WTC11 (cell line): Measurements from ENCODE around the gene EXOC4. TPM values are rescaled to one million over a fixed set of nuclear protein-coding genes. Genes with fewer than 3 reads are reported as not detected.

Experiments
- ATAC-seq: fragments of 200-7000 bp; cut with Tn5 transposase; 2 replicates; pipeline ENCODE4 v1.10.0; 2021; ENCODE audit warnings: mild to moderate bottlenecking, moderate library complexity
- CTCF ChIA-PET: fragments of 300-600 bp; sonication (Branson Sonifier 250); formaldehyde crosslinking; loops from one replicate; lab custom pipeline; 2021; ENCODE audit warnings: antibody characterized with exemption; lab: Charles Lee
- POLR2A ChIA-PET: fragments of 350-600 bp; sonication (Branson Sonifier 250); formaldehyde crosslinking; loops from one replicate; lab custom pipeline; 2021; ENCODE audit warnings: antibody characterized with exemption; lab: Charles Lee
- DNase-seq: peaks from one replicate; pipeline ENCODE4 v3.0.0; 2021; ENCODE audit warnings: low spot score
- H3K27ac Mint-ChIP-seq: 2 replicates; pipeline ENCODE4 v1.8.0; 2021; ENCODE audit warnings: mixed read lengths
- H3K27me3 Mint-ChIP-seq: 2 replicates; pipeline ENCODE4 v1.8.0; 2021; ENCODE audit warnings: low read depth, mild to moderate bottlenecking, moderate library complexity, mixed read lengths
- H3K36me3 Mint-ChIP-seq: 2 replicates; pipeline ENCODE4 v1.8.0; 2021; ENCODE audit warnings: mixed read lengths
- H3K4me1 Mint-ChIP-seq: 2 replicates; pipeline ENCODE4 v1.8.0; 2022; ENCODE audit warnings: mixed read lengths
- H3K4me3 Mint-ChIP-seq: 2 replicates; pipeline ENCODE4 v1.8.0; 2021; ENCODE audit warnings: mild to moderate bottlenecking, moderate library complexity, mixed read lengths
- H3K9me3 Mint-ChIP-seq: 2 replicates; pipeline ENCODE4 v1.8.0; 2021; ENCODE audit warnings: mixed read lengths
- CBFB ChIP-seq: sonication (generic); formaldehyde crosslinking; IDR thresholded peaks from 2 replicates; pipeline ENCODE4 v1.8.1; 2022; ENCODE audit warnings: mild to moderate bottlenecking, low read depth, missing genetic modification reagents
- GABPB1 ChIP-seq: sonication (generic); formaldehyde crosslinking; IDR thresholded peaks from 2 replicates; pipeline ENCODE4 v1.8.1; 2023; ENCODE audit warnings: mild to moderate bottlenecking, missing genetic modification reagents
- GTF2I ChIP-seq: fragments of 250-450 bp; sonication (Bioruptor Pico); conservative IDR thresholded peaks from 2 replicates; pipeline ENCODE4 v1.4.0; 2021; ENCODE audit warnings: mild to moderate bottlenecking
- IRF2 ChIP-seq: sonication (generic); formaldehyde crosslinking; IDR thresholded peaks from 2 replicates; pipeline ENCODE4 v1.8.0; 2022; ENCODE audit warnings: low read depth, missing genetic modification reagents, borderline replicate concordance
- KAT7 ChIP-seq: sonication (generic); formaldehyde crosslinking; IDR thresholded peaks from 2 replicates; pipeline ENCODE4 v1.8.1; 2023; ENCODE audit warnings: missing genetic modification reagents, mild to moderate bottlenecking, borderline replicate concordance
- MXD4 ChIP-seq: fragments of 250-450 bp; sonication (Bioruptor Pico); IDR thresholded peaks from 2 replicates; pipeline ENCODE4 v1.8.0; 2021; ENCODE audit warnings: mild to moderate bottlenecking, moderate library complexity, borderline replicate concordance
- NFATC4 ChIP-seq: fragments of 250-450 bp; sonication (Bioruptor Pico); IDR thresholded peaks from 2 replicates; pipeline ENCODE4 v1.9.0; 2021; ENCODE audit warnings: mild to moderate bottlenecking
- NFYB ChIP-seq: sonication (generic); formaldehyde crosslinking; conservative IDR thresholded peaks from 2 replicates; pipeline ENCODE4 v1.8.0; 2022; ENCODE audit warnings: low read depth, missing genetic modification reagents
- NR2C2 ChIP-seq: sonication (generic); formaldehyde crosslinking; IDR thresholded peaks from 2 replicates; pipeline ENCODE4 v1.8.0; 2022; ENCODE audit warnings: mild to moderate bottlenecking, missing genetic modification reagents
- NR3C1 ChIP-seq: sonication (generic); formaldehyde crosslinking; conservative IDR thresholded peaks from 2 replicates; pipeline ENCODE4 v1.8.1; 2023; ENCODE audit warnings: low read depth, mild to moderate bottlenecking, missing genetic modification reagents
- RORB ChIP-seq: fragments of 250-450 bp; sonication (Bioruptor Pico); IDR thresholded peaks from 2 replicates; pipeline ENCODE4 v1.9.0; 2021; ENCODE audit warnings: mild to moderate bottlenecking
- TEAD1 ChIP-seq: sonication (generic); formaldehyde crosslinking; IDR thresholded peaks from 2 replicates; pipeline ENCODE4 v1.8.0; 2022; ENCODE audit warnings: mild to moderate bottlenecking, missing genetic modification reagents
- TP53 ChIP-seq: sonication (generic); formaldehyde crosslinking; IDR thresholded peaks from 2 replicates; pipeline ENCODE4 v1.8.1; 2023; ENCODE audit warnings: mild to moderate bottlenecking, missing genetic modification reagents
- ZNF232 ChIP-seq: sonication (generic); formaldehyde crosslinking; IDR thresholded peaks from 2 replicates; pipeline ENCODE4 v1.8.0; 2022; ENCODE audit warnings: mild to moderate bottlenecking, missing genetic modification reagents
- total RNA-seq: library from RNA; stranded (reverse); gene quantifications from 3 replicates; pipeline ENCODE4 v1.2.3, GENCODE V29; 2021
- TF ChIP-seq, protein P1 (sequence below): sonication (generic); formaldehyde crosslinking; IDR thresholded peaks from 2 replicates; pipeline ENCODE4 v1.8.0; 2023; ENCODE audit warnings: missing genetic modification reagents
- TF ChIP-seq, protein P2 (sequence below): sonication (generic); formaldehyde crosslinking; IDR thresholded peaks from 2 replicates; pipeline ENCODE4 v1.8.1; 2023; ENCODE audit warnings: mild to moderate bottlenecking, missing genetic modification reagents
- TF ChIP-seq, protein P3 (sequence below): sonication (generic); formaldehyde crosslinking; IDR thresholded peaks from 2 replicates; pipeline ENCODE4 v1.8.0; 2022; ENCODE audit warnings: missing genetic modification reagents
- TF ChIP-seq, protein P4 (sequence below): sonication (generic); formaldehyde crosslinking; IDR thresholded peaks from 2 replicates; pipeline ENCODE4 v1.8.1; 2022; ENCODE audit warnings: mild to moderate bottlenecking, missing genetic modification reagents, moderate library complexity, borderline replicate concordance
- TF ChIP-seq, protein P5 (sequence below): fragments of 250-450 bp; sonication (Bioruptor Pico); IDR thresholded peaks from 2 replicates; pipeline ENCODE4 v2.1.2; 2022; ENCODE audit warnings: mild to moderate bottlenecking, moderate library complexity
- TF ChIP-seq, protein P6 (sequence below): sonication (generic); formaldehyde crosslinking; IDR thresholded peaks from 2 replicates; pipeline ENCODE4 v1.8.1; 2022; ENCODE audit warnings: low read depth, mild to moderate bottlenecking, moderate library complexity, missing genetic modification reagents, borderline replicate concordance

EXOC4 gene
- total RNA-seq, 1 experiment from 2014 or later: 62.0 TPM

DNA sequence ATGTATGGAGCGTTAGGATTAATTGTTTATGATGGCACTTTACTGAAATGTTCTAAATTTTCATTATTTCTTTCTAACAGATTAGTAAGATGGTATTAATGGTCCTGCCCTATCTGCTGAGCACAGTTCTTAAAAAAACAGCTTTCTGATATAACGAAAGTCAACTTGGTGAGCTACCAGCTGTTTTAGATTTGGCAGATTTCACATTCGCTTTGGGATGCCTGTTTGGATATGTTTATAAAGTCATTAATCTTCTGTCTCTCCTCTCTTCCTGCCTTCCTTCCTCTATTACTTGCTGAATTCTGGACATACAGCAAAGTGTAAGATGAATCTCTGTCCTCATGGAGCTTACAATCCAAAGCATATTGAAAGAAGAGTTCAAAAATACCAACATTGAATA, 477.5 kb downstream of the EXOC4 start:
- CTCF ChIA-PET: no interaction called here
- ATAC-seq: no peak
- POLR2A ChIA-PET: no interaction called here

DNA sequence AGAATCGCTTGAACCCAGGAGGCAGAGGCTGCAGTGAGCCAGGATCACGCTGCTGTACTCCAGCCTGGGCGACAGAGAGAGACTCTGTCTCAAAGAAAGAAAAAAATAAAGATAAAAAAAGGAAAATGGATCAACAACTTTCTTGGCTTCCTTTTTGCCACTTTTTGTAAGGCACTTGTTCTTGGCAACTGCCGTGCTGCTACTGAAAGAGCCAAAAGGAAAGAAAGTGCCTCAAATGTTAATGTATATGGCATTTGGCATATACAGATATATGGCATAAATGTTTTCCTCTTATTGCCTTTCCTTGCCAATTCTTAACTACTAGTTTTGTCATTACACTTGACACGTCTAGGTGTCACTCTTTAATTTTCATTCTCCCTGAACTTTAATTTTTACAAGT, 480.5 kb downstream of the EXOC4 start:
- H3K36me3 Mint-ChIP-seq: no peaks in the 10 kb centered on the region
- ChIA-PET CTCF (no interaction called here), POLR2A (no interaction called here)
- H3K27me3 Mint-ChIP-seq: no peaks in the 10 kb centered on the region
- H3K9me3 Mint-ChIP-seq: no peaks in the 10 kb centered on the region
- H3K4me3 Mint-ChIP-seq: no peak overlapping the region
- DNase-seq (no peak), ATAC-seq (no peak)
- H3K4me1 Mint-ChIP-seq: peaks cover 19% of the 10 kb centered on the region
- no peak overlapping the region for H3K27ac Mint-ChIP-seq
- TF ChIP-seq IRF2 (CRISPR knock-in tag) (no peak), RORB (CRISPR knock-in tag) (no peak), GTF2I (CRISPR knock-in tag) (no peak), ZNF232 (no peak), NFYB (CRISPR knock-in tag) (no peak), NFATC4 (no peak), GABPB1 (no peak), TP53 (no peak), TEAD1 (CRISPR knock-in tag) (no peak), KAT7 (no peak)
- TF ChIP-seq, protein P1, sequence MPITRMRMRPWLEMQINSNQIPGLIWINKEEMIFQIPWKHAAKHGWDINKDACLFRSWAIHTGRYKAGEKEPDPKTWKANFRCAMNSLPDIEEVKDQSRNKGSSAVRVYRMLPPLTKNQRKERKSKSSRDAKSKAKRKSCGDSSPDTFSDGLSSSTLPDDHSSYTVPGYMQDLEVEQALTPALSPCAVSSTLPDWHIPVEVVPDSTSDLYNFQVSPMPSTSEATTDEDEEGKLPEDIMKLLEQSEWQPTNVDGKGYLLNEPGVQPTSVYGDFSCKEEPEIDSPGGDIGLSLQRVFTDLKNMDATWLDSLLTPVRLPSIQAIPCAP: no peak
- TF ChIP-seq, protein P2, sequence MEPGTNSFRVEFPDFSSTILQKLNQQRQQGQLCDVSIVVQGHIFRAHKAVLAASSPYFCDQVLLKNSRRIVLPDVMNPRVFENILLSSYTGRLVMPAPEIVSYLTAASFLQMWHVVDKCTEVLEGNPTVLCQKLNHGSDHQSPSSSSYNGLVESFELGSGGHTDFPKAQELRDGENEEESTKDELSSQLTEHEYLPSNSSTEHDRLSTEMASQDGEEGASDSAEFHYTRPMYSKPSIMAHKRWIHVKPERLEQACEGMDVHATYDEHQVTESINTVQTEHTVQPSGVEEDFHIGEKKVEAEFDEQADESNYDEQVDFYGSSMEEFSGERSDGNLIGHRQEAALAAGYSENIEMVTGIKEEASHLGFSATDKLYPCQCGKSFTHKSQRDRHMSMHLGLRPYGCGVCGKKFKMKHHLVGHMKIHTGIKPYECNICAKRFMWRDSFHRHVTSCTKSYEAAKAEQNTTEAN (CRISPR knock-in tag): no peak
- TF ChIP-seq, protein P3, sequence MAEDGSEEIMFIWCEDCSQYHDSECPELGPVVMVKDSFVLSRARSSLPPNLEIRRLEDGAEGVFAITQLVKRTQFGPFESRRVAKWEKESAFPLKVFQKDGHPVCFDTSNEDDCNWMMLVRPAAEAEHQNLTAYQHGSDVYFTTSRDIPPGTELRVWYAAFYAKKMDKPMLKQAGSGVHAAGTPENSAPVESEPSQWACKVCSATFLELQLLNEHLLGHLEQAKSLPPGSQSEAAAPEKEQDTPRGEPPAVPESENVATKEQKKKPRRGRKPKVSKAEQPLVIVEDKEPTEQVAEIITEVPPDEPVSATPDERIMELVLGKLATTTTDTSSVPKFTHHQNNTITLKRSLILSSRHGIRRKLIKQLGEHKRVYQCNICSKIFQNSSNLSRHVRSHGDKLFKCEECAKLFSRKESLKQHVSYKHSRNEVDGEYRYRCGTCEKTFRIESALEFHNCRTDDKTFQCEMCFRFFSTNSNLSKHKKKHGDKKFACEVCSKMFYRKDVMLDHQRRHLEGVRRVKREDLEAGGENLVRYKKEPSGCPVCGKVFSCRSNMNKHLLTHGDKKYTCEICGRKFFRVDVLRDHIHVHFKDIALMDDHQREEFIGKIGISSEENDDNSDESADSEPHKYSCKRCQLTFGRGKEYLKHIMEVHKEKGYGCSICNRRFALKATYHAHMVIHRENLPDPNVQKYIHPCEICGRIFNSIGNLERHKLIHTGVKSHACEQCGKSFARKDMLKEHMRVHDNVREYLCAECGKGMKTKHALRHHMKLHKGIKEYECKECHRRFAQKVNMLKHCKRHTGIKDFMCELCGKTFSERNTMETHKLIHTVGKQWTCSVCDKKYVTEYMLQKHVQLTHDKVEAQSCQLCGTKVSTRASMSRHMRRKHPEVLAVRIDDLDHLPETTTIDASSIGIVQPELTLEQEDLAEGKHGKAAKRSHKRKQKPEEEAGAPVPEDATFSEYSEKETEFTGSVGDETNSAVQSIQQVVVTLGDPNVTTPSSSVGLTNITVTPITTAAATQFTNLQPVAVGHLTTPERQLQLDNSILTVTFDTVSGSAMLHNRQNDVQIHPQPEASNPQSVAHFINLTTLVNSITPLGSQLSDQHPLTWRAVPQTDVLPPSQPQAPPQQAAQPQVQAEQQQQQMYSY (CRISPR knock-in tag): no peak

More for the DNA sequence above, 477.5 kb downstream of the EXOC4 start:
- TF ChIP-seq CBFB (CRISPR knock-in tag): no peak
- TF ChIP-seq, protein P4, sequence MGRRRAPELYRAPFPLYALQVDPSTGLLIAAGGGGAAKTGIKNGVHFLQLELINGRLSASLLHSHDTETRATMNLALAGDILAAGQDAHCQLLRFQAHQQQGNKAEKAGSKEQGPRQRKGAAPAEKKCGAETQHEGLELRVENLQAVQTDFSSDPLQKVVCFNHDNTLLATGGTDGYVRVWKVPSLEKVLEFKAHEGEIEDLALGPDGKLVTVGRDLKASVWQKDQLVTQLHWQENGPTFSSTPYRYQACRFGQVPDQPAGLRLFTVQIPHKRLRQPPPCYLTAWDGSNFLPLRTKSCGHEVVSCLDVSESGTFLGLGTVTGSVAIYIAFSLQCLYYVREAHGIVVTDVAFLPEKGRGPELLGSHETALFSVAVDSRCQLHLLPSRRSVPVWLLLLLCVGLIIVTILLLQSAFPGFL (CRISPR knock-in tag): no peak
- TF ChIP-seq NR3C1 (CRISPR knock-in tag): no peak
- TF ChIP-seq, protein P5, sequence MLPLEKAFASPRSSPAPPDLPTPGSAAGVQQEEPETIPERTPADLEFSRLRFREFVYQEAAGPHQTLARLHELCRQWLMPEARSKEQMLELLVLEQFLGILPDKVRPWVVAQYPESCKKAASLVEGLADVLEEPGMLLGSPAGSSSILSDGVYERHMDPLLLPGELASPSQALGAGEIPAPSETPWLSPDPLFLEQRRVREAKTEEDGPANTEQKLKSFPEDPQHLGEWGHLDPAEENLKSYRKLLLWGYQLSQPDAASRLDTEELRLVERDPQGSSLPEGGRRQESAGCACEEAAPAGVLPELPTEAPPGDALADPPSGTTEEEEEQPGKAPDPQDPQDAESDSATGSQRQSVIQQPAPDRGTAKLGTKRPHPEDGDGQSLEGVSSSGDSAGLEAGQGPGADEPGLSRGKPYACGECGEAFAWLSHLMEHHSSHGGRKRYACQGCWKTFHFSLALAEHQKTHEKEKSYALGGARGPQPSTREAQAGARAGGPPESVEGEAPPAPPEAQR (CRISPR knock-in tag): no peak
- TF ChIP-seq, protein P2 (CRISPR knock-in tag): no peak
- TF ChIP-seq, protein P6, sequence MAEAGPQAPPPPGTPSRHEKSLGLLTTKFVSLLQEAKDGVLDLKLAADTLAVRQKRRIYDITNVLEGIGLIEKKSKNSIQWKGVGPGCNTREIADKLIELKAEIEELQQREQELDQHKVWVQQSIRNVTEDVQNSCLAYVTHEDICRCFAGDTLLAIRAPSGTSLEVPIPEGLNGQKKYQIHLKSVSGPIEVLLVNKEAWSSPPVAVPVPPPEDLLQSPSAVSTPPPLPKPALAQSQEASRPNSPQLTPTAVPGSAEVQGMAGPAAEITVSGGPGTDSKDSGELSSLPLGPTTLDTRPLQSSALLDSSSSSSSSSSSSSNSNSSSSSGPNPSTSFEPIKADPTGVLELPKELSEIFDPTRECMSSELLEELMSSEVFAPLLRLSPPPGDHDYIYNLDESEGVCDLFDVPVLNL (CRISPR knock-in tag): no peak
- no peak for TF ChIP-seq MXD4 (CRISPR knock-in tag)
- no peak for TF ChIP-seq NR2C2 (CRISPR knock-in tag)
- Mint-ChIP-seq H3K9me3 (no peaks in the 10 kb centered on the region), H3K36me3 (no peaks in the 10 kb centered on the region), H3K4me3 (no peak overlapping the region), H3K4me1 (peaks cover 12% of the 10 kb centered on the region), H3K27ac (no peak overlapping the region), H3K27me3 (no peaks in the 10 kb centered on the region)
- no peak for DNase-seq
